ENCODE measurements around the gene ITGB1BP1. TPM values are rescaled to one million over a fixed set of nuclear protein-coding genes. Genes with fewer than 3 reads are reported as not detected.

The ITGB1BP1 gene
- total and polyA plus RNA-seq, 8 donors = 71.5 to 89.2 (median 79.2) TPM

GRCh38 chr2:9466147-9466683 lies 42.9 kb upstream of the ITGB1BP1 start:
- Histone ChIP-seq H3K36me3 (peaks cover 0 to 32% of the 10 kb centered on the region in 2 donors), H3K4me3 (no peak overlapping the region), H3K4me1 (no peaks in the 10 kb centered on the region), H3K27me3 (no peaks in the 10 kb centered on the region), H3K9me3 (no peaks in the 10 kb centered on the region), H3K27ac (no peak overlapping the region)
- TF ChIP-seq CTCF (IDR thresholded peaks at IDR 0.05) = no peak
- DNase-seq = no peak
- intact Hi-C loops (cut with DNase I) = no loop called here
- no peak for ATAC-seq

- Histone ChIP-seq H3K36me3 (peaks cover 0 to 40% of the 10 kb centered on the region in 2 donors), H3K9me3 (no peaks in the 10 kb centered on the region), H3K27ac (no peak overlapping the region), H3K4me1 (no peaks in the 10 kb centered on the region), H3K4me3 (no peak overlapping the region), H3K27me3 (no peaks in the 10 kb centered on the region)
- intact Hi-C loops (cut with DNase I) = no loop called here
- DNase-seq = no peak
- peak; percentile 22 for ATAC-seq
- TF ChIP-seq CTCF (IDR thresholded peaks at IDR 0.05) = no peak
Observed at GRCh38 chr2:9465170-9465569, 41.8 kb upstream of the ITGB1BP1 start.

GRCh38 chr2:9463698-9464034 lies 40.3 kb upstream of the ITGB1BP1 start:
- no peak for ATAC-seq
- Histone ChIP-seq H3K27me3 (no peaks in the 10 kb centered on the region), H3K9me3 (no peaks in the 10 kb centered on the region), H3K4me3 (no peak overlapping the region), H3K27ac (no peak overlapping the region), H3K4me1 (no peaks in the 10 kb centered on the region), H3K36me3 (peaks cover 0 to 46% of the 10 kb centered on the region in 2 donors)
- DNase-seq = no peak
- TF ChIP-seq CTCF (IDR thresholded peaks at IDR 0.05) = no peak
- intact Hi-C loops (cut with DNase I) = no loop called here

GRCh38 chr2:9462886-9463697 lies 39.8 kb upstream of the ITGB1BP1 start:
- Histone ChIP-seq H3K36me3 (peaks cover 0 to 52% of the 10 kb centered on the region in 2 donors), H3K4me1 (no peaks in the 10 kb centered on the region), H3K27ac (no peak overlapping the region), H3K9me3 (no peaks in the 10 kb centered on the region), H3K27me3 (no peaks in the 10 kb centered on the region), H3K4me3 (no peak overlapping the region)
- intact Hi-C loops (cut with DNase I) = no loop called here
- no peak for DNase-seq
- ATAC-seq = no peak
- no peak for TF ChIP-seq CTCF (IDR thresholded peaks at IDR 0.05)

GRCh38 chr2:9462313-9462712 lies 39.0 kb upstream of the ITGB1BP1 start:
- DNase-seq (no peak), ATAC-seq (no peak)
- Histone ChIP-seq H3K4me1 (no peaks in the 10 kb centered on the region), H3K27ac (no peak overlapping the region), H3K4me3 (no peak overlapping the region), H3K27me3 (no peaks in the 10 kb centered on the region), H3K36me3 (peaks cover 0 to 53% of the 10 kb centered on the region in 2 donors), H3K9me3 (no peaks in the 10 kb centered on the region)
- intact Hi-C loops (cut with DNase I) = no loop called here
- TF ChIP-seq CTCF (IDR thresholded peaks at IDR 0.05) = no peak

Data from left lung (tissue), 10 donors.